Lower leg skin (tissue), 4 donors: Measurements from ENCODE around the gene MMS22L. TPM values are rescaled to one million over a fixed set of nuclear protein-coding genes. Genes with fewer than 3 reads are reported as not detected.

Source experiments
- DNase-seq, 2 donors: peaks; one replicate each; pipeline ENCODE4 v3.0.0-alpha.2; 2019; ENCODE audit warnings: low spot score in 2 of 2
- H3K4me3 ChIP-seq: fragments of 200-600 bp; sonication (generic); 2 replicates; pipeline ENCODE4 v1.5.1; 2017; ENCODE audit warnings: mild to moderate bottlenecking, low read depth; ENCODE audit not compliant: poor library complexity, severe bottlenecking
- CTCF ChIP-seq, 3 donors: fragments of 450-650 bp; IDR thresholded peaks; one replicate each; pipeline ENCODE4 v1.5.1; 2016; ENCODE audit warnings: antibody characterized with exemption in 3 of 3, mild to moderate bottlenecking in 3 of 3, moderate library complexity in 2 of 3
- POLR2A ChIP-seq, 2 donors: fragments of 450-650 bp; IDR thresholded peaks; one replicate each; pipeline ENCODE4 v1.6.1; 2016 to 2017; ENCODE audit warnings: antibody characterized with exemption in 2 of 2, mild to moderate bottlenecking in 1 of 2, moderate library complexity in 1 of 2
- WGBS, 2 donors: methylation state at CpG; one replicate each; pipeline ENCODE4 v1.1.5; 2018; 5-methylcytosine and 5-hydroxymethylcytosine counted together
- intact Hi-C: fragments of 100-400 bp; cut with DNase I; formaldehyde crosslinking; loops from one replicate; pipeline ENCODE4 v1.15.0; 2023; ENCODE audit warnings: low total_unique reads
- total RNA-seq, 4 donors: library from RNA; depleted of rRNA; stranded (reverse); fragments of >200 nt; gene quantifications; one replicate each; pipeline ENCODE4 v1.1.0, GENCODE V29; 2016

MMS22L gene, protein sequence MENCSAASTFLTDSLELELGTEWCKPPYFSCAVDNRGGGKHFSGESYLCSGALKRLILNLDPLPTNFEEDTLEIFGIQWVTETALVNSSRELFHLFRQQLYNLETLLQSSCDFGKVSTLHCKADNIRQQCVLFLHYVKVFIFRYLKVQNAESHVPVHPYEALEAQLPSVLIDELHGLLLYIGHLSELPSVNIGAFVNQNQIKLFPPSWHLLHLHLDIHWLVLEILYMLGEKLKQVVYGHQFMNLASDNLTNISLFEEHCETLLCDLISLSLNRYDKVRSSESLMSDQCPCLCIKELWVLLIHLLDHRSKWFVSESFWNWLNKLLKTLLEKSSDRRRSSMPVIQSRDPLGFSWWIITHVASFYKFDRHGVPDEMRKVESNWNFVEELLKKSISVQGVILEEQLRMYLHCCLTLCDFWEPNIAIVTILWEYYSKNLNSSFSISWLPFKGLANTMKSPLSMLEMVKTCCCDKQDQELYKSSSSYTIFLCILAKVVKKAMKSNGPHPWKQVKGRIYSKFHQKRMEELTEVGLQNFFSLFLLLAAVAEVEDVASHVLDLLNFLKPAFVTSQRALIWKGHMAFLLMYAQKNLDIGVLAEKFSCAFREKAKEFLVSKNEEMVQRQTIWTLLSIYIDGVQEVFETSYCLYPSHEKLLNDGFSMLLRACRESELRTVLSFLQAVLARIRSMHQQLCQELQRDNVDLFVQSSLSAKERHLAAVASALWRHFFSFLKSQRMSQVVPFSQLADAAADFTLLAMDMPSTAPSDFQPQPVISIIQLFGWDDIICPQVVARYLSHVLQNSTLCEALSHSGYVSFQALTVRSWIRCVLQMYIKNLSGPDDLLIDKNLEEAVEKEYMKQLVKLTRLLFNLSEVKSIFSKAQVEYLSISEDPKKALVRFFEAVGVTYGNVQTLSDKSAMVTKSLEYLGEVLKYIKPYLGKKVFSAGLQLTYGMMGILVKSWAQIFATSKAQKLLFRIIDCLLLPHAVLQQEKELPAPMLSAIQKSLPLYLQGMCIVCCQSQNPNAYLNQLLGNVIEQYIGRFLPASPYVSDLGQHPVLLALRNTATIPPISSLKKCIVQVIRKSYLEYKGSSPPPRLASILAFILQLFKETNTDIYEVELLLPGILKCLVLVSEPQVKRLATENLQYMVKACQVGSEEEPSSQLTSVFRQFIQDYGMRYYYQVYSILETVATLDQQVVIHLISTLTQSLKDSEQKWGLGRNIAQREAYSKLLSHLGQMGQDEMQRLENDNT
- total RNA-seq, result 10 to 100 TPM in 2 of 4 donors, 1 to 10 TPM in 2; 3.5 to 31.7 (median 11.7) TPM

DNA sequence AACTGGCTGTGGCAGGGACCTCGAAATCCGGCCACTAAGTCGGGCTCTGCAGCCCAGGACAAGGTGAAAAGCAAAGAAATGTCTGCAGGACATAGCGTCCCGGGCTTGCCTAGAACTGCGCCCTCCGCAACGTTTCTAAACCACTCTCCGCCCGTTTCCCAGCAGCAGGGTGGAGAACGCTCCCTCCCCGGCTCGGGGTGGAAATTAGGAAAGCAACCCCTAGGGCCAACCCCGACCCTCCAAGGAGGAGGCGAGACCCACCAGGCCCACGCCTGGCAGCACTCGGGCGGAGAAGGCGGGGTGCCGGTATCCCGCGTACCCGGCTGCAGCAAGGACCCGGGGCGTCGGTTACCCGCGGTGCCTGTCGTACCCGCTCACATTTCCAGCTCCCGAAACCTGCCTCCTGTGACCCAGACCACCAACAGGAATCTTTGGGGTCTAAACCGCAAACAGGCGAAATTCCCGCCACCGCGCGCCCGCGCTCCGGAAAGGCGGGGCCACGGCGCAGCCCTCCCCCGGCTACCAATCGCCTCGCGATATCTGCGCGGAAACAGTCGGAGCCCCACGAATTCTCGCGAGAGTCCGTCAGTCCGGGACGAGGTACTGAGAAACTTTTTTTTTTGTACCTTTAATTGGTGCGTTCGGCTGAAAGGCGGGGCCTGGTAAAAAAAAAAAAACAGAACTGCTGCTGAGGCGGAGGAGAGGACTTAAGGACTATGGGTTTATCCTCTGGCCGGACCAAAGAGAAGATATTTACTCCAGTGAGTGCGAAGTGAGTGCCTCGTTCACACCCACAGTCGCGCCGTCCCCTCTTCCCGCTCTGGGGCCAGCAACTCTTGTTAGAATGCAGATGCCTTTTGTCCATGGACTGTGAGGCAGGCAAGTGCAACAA, at the start of gene MMS22L:
MMS22L (minus strand) TSS at position 491 of the 892 bp plus-strand sequence. CDS start 739 bp downstream, outside the sequence.
- intact Hi-C loops, result no loop called here
- TF ChIP-seq POLR2A (IDR thresholded peaks at IDR 0.05) (no peak), CTCF (IDR thresholded peaks at IDR 0.05) (no peak)
- 1% methylated on average over 48 to 63 of the region's 67 CpGs for WGBS, 2 donors
- peak within 1 kb of the TSS; percentile 87 for H3K4me3 ChIP-seq
- peak; percentile 91 to 98 for DNase-seq

GRCh38 chr6:97322811-97323210, 39.8 kb upstream of the MMS22L start:
- no peak overlapping the region for H3K4me3 ChIP-seq
- TF ChIP-seq CTCF (IDR thresholded peaks at IDR 0.05) (no peak), POLR2A (IDR thresholded peaks at IDR 0.05) (no peak)
- intact Hi-C loops, result no loop called here
- WGBS, 2 donors, result 50 to 56% methylated on average over 1 of the region's 1 CpG
- no peak for DNase-seq

- intact Hi-C loops, result no loop called here
- DNase-seq, result no peak
- no peak overlapping the region for H3K4me3 ChIP-seq
- 77 to 80% methylated on average over 1 of the region's 1 CpG for WGBS, 2 donors
- TF ChIP-seq POLR2A (IDR thresholded peaks at IDR 0.05) (no peak), CTCF (IDR thresholded peaks at IDR 0.05) (no peak)
Observed at GRCh38 chr6:97322226-97322625, 39.2 kb upstream of the MMS22L start.

GRCh38 chr6:97316978-97317377, 34.0 kb upstream of the MMS22L start:
- intact Hi-C loops, result no loop called here
- H3K4me3 ChIP-seq, result no peak overlapping the region
- no peak for DNase-seq
- TF ChIP-seq CTCF (IDR thresholded peaks at IDR 0.05) (no peak), POLR2A (IDR thresholded peaks at IDR 0.05) (no peak)

DNA sequence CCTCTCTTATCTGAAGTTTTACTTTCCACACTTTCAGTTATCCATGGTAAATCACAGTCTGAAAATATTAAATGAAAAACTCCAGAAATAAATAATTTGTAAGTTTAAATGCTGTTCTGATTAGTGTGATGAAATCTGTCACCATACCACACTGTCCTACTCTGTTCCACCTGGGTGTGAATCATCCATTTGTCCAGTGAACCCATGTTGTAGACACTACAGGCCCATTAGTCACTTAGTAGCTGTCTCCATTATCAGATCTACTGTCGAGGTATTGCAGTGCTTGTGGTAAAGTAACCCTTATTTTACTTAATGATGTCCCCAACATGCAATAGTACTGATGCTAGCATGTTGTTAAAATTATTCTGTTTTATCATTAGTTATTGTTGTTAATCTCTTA, 29.2 kb upstream of the MMS22L start:
- no peak overlapping the region for H3K4me3 ChIP-seq
- no peak for DNase-seq
- WGBS, 2 donors, result 68 to 70% methylated on average over 1 of the region's 1 CpG
- TF ChIP-seq POLR2A (IDR thresholded peaks at IDR 0.05), result no peak
- TF ChIP-seq CTCF (IDR thresholded peaks at IDR 0.05), result no peak
- intact Hi-C loops, result no loop called here
